Trophoblast cell (in vitro differentiated cells and primary cell): Measurements from ENCODE around the gene MRGPRD.

Source experiments
- DNase-seq, 2 donors: peaks; one replicate each; pipeline ENCODE4 v3.0.0-alpha.2; 2016
- H2AFZ ChIP-seq: 2 replicates; pipeline ENCODE4 v1.6.1; 2013; ENCODE audit warnings: low read length, moderate library complexity, mild to moderate bottlenecking; ENCODE audit not compliant: insufficient read depth, poor library complexity
- H2AK5ac ChIP-seq: 2 replicates; pipeline ENCODE4 v1.6.1; 2013; ENCODE audit warnings: mild to moderate bottlenecking, low read length
- H2BK120ac ChIP-seq: 2 replicates; pipeline ENCODE4 v1.6.1; 2013; ENCODE audit warnings: low read length, mild to moderate bottlenecking, moderate library complexity; ENCODE audit not compliant: insufficient read depth, poor library complexity
- H2BK12ac ChIP-seq: 2 replicates; pipeline ENCODE4 v1.6.1; 2013; ENCODE audit warnings: mild to moderate bottlenecking, low read length, moderate library complexity
- H2BK5ac ChIP-seq: 2 replicates; pipeline ENCODE4 v1.6.1; 2013; ENCODE audit warnings: low read length, low read depth, moderate library complexity, mild to moderate bottlenecking; ENCODE audit not compliant: poor library complexity
- H3K14ac ChIP-seq: 2 replicates; pipeline ENCODE4 v1.6.1; 2013; ENCODE audit warnings: mild to moderate bottlenecking, low read length
- H3K18ac ChIP-seq: 2 replicates; pipeline ENCODE4 v1.6.1; 2013; ENCODE audit warnings: mild to moderate bottlenecking, low read length
- H3K23ac ChIP-seq: 2 replicates; pipeline ENCODE4 v1.6.1; 2013; ENCODE audit warnings: low read length
- H3K27ac ChIP-seq: 2 replicates; pipeline ENCODE4 v1.5.1; 2013; ENCODE audit warnings: low read depth, mild to moderate bottlenecking, inconsistent platforms, low read length, moderate library complexity
- H3K27me3 ChIP-seq: 2 replicates; pipeline ENCODE4 v1.6.1; 2013; ENCODE audit warnings: inconsistent platforms, mild to moderate bottlenecking, low read length, moderate library complexity; ENCODE audit not compliant: insufficient read depth
- H3K36me3 ChIP-seq, 2 experiments: 1 replicate in 1 of 2; 2 replicates in 1 of 2; pipeline ENCODE4 v1.6.1; 2013; ENCODE audit warnings: low read length in 2 of 2, mild to moderate bottlenecking in 2 of 2, moderate library complexity in 1 of 2; ENCODE audit not compliant: insufficient read depth in 2 of 2, control insufficient read depth in 1 of 2
- H3K4ac ChIP-seq: 2 replicates; pipeline ENCODE4 v1.6.1; 2013; ENCODE audit warnings: low read depth, mild to moderate bottlenecking, low read length, moderate library complexity
- H3K4me1 ChIP-seq, 2 experiments: 1 replicate in 1 of 2; 2 replicates in 1 of 2; pipeline ENCODE4 v1.6.1; 2013; ENCODE audit warnings: low read length in 2 of 2, mild to moderate bottlenecking in 2 of 2, moderate library complexity in 1 of 2; ENCODE audit not compliant: insufficient read depth in 2 of 2, control insufficient read depth in 1 of 2
- H3K4me2 ChIP-seq: 2 replicates; pipeline ENCODE4 v1.6.1; 2013; ENCODE audit warnings: inconsistent platforms, mild to moderate bottlenecking, low read length, moderate library complexity
- H3K4me3 ChIP-seq: 2 replicates; pipeline ENCODE4 v1.5.1; 2013; ENCODE audit warnings: mild to moderate bottlenecking, low read depth, low read length, inconsistent platforms
- H3K79me1 ChIP-seq: one replicate; pipeline ENCODE4 v1.6.1; 2013; ENCODE audit warnings: low read length
- H3K79me2 ChIP-seq: 2 replicates; pipeline ENCODE4 v1.6.1; 2013; ENCODE audit warnings: low read length, mild to moderate bottlenecking; ENCODE audit not compliant: control insufficient read depth, insufficient read depth, poor library complexity
- H3K9ac ChIP-seq: 2 replicates; pipeline ENCODE4 v1.6.1; 2013; ENCODE audit warnings: mild to moderate bottlenecking, low read length
- H3K9me3 ChIP-seq: 2 replicates; pipeline ENCODE4 v1.6.1; 2013; ENCODE audit warnings: low read depth, mild to moderate bottlenecking, control low read depth, inconsistent platforms, low read length; ENCODE audit not compliant: insufficient read depth
- H4K12ac ChIP-seq: 2 replicates; pipeline ENCODE4 v1.6.1; 2013; ENCODE audit warnings: low read depth, mild to moderate bottlenecking, low read length, moderate library complexity
- H4K8ac ChIP-seq: 2 replicates; pipeline ENCODE4 v1.6.1; 2013; ENCODE audit warnings: low read depth, mild to moderate bottlenecking, low read length, moderate library complexity
- H4K91ac ChIP-seq: one replicate; pipeline ENCODE4 v1.6.1; 2013; ENCODE audit warnings: low read depth, mild to moderate bottlenecking, low read length, moderate library complexity
- WGBS: extraction: QIAGEN DNeasy Blood & Tissue Kit; methylation state at CpG from one replicate; pipeline ENCODE4 v1.1.7; 2013; ENCODE audit warnings: missing lambda C conversion rate; ENCODE audit not compliant: insufficient read length, insufficient coverage; ENCODE audit errors: extremely low coverage; 5-methylcytosine and 5-hydroxymethylcytosine counted together

MRGPRD gene

DNA sequence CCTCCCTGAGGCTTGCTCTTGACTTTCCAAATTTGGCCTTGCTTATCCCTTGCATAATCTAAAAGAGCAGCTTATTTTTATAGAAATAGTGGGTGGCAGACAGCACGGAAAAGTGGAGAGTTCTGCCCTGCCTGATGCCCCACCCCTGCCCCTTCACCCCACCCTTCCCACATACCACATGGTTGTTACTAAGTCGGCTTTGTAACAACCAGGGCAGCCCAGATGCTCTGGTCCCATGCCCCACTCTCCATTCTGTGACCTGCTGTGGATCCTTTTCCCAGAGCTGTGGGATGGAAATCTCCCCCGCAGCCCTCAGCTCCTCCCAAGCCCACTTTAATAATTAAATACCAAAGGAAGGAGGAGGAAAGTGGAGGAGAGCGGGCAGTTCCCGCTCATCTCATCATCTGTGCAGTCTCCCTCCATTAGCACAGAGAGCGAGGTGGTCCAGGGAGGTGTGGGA, 21.4 kb upstream of the MRGPRD start:
- WGBS, result no CpG with 5 or more reads among the region's 6 CpGs
- H3K79me1 ChIP-seq, result no peaks in the 10 kb centered on the region
- DNase-seq, result no peak
- H4K12ac ChIP-seq, result no peak overlapping the region
- no peak overlapping the region for H3K27ac ChIP-seq
- H3K9me3 ChIP-seq, result peaks cover 2% of the 10 kb centered on the region
- H3K4me1 ChIP-seq, result no peaks in the 10 kb centered on the region
- no peak overlapping the region for H2BK120ac ChIP-seq
- no peaks in the 10 kb centered on the region for H3K27me3 ChIP-seq
- H3K23ac ChIP-seq, result no peak overlapping the region
- H3K18ac ChIP-seq, result no peak overlapping the region
- H2BK12ac ChIP-seq, result no peak overlapping the region
- H4K8ac ChIP-seq, result no peak overlapping the region
- H2AFZ ChIP-seq, result no peak overlapping the region
- H3K14ac ChIP-seq, result no peak overlapping the region
- H3K79me2 ChIP-seq, result no peaks in the 10 kb centered on the region
- no peak overlapping the region for H3K9ac ChIP-seq
- H3K4ac ChIP-seq, result no peak overlapping the region
- no peak overlapping the region for H2AK5ac ChIP-seq
- H3K4me3 ChIP-seq, result no peak overlapping the region
- H3K4me2 ChIP-seq, result no peak overlapping the region
- no peak overlapping the region for H2BK5ac ChIP-seq
- no peaks in the 10 kb centered on the region for H3K36me3 ChIP-seq
- H4K91ac ChIP-seq, result no peak overlapping the region

- Histone ChIP-seq H2BK5ac (no peak overlapping the region), H2AFZ (no peak overlapping the region), H3K4ac (no peak overlapping the region), H3K27ac (no peak overlapping the region), H3K18ac (no peak overlapping the region), H3K9ac (no peak overlapping the region), H3K79me2 (no peaks in the 10 kb centered on the region), H3K9me3 (peaks cover 2% of the 10 kb centered on the region), H4K91ac (no peak overlapping the region), H3K4me2 (no peak overlapping the region), H2AK5ac (no peak overlapping the region), H4K12ac (no peak overlapping the region), H3K4me3 (no peak overlapping the region), H2BK120ac (no peak overlapping the region), H3K4me1 (no peaks in the 10 kb centered on the region), H3K79me1 (no peaks in the 10 kb centered on the region), H3K27me3 (no peaks in the 10 kb centered on the region), H4K8ac (no peak overlapping the region), H3K23ac (no peak overlapping the region), H2BK12ac (no peak overlapping the region), H3K14ac (no peak overlapping the region), H3K36me3 (no peaks in the 10 kb centered on the region)
- no CpG with 5 or more reads among the region's 23 CpGs for WGBS
- no peak for DNase-seq
These were observed 20.7 kb upstream of the MRGPRD start for GRCh38 chr11:69001243-69002081.

GRCh38 chr11:69000831-69001242, 20.1 kb upstream of the MRGPRD start:
- no peak overlapping the region for H2BK120ac ChIP-seq
- no peak overlapping the region for H3K18ac ChIP-seq
- peaks cover 2% of the 10 kb centered on the region for H3K9me3 ChIP-seq
- no peaks in the 10 kb centered on the region for H3K4me1 ChIP-seq
- H3K9ac ChIP-seq, result no peak overlapping the region
- no peak overlapping the region for H2AFZ ChIP-seq
- no CpG with 5 or more reads among the region's 8 CpGs for WGBS
- no peaks in the 10 kb centered on the region for H3K27me3 ChIP-seq
- H2AK5ac ChIP-seq, result no peak overlapping the region
- H4K91ac ChIP-seq, result no peak overlapping the region
- H3K14ac ChIP-seq, result no peak overlapping the region
- no peaks in the 10 kb centered on the region for H3K79me2 ChIP-seq
- no peak overlapping the region for H3K4ac ChIP-seq
- H3K4me3 ChIP-seq, result no peak overlapping the region
- no peak overlapping the region for H3K4me2 ChIP-seq
- no peak overlapping the region for H3K27ac ChIP-seq
- DNase-seq, result peak in 1 of 2 donors; percentile 37
- no peak overlapping the region for H2BK5ac ChIP-seq
- no peak overlapping the region for H4K12ac ChIP-seq
- H3K36me3 ChIP-seq, result no peaks in the 10 kb centered on the region
- no peak overlapping the region for H4K8ac ChIP-seq
- no peak overlapping the region for H2BK12ac ChIP-seq
- no peak overlapping the region for H3K23ac ChIP-seq
- no peaks in the 10 kb centered on the region for H3K79me1 ChIP-seq

DNA sequence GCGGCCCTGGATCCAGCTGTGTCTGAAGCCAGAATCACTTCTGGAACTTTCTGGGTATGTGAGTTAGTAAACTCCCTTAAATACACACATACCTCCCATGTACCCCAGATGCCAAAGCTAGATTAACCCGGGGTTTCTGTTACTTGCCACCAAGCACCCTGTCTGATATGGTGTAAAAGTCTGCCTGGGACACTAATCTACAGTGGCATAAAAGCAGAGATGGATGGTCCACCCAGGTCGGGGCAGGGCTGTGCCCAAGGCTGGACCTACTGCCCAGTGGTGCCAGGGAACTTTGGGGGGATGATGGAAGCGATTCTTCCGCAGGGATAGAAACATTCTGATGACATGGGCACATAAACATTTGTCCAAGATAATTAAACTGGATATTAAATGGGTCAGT, 19.6 kb upstream of the MRGPRD start:
- Histone ChIP-seq H4K12ac (no peak overlapping the region), H3K14ac (no peak overlapping the region), H3K27me3 (no peaks in the 10 kb centered on the region), H3K18ac (no peak overlapping the region), H3K23ac (no peak overlapping the region), H2BK12ac (no peak overlapping the region), H2AK5ac (no peak overlapping the region), H3K9me3 (peaks cover 2% of the 10 kb centered on the region), H3K4me3 (no peak overlapping the region), H3K79me2 (no peaks in the 10 kb centered on the region), H3K4me1 (no peaks in the 10 kb centered on the region), H3K4me2 (no peak overlapping the region), H2BK120ac (no peak overlapping the region), H3K36me3 (no peaks in the 10 kb centered on the region), H4K8ac (no peak overlapping the region), H3K4ac (no peak overlapping the region), H2AFZ (no peak overlapping the region), H2BK5ac (no peak overlapping the region), H4K91ac (no peak overlapping the region), H3K27ac (no peak overlapping the region), H3K9ac (no peak overlapping the region), H3K79me1 (no peaks in the 10 kb centered on the region)
- DNase-seq, result no peak
- no CpG with 5 or more reads among the region's 5 CpGs for WGBS
